ENCODE data around the gene ZNF787.
"Not testable (repeated sequence)": the region's sequence is repeated elsewhere in the genome, so short reads cannot be mapped to it uniquely, and the experiment has no call there.

Gene ZNF787

GRCh38 chr19:56099638-56100539, 21.2 kb downstream of the ZNF787 start:
- ATAC-seq: no peak
- TF ChIP-seq ISL1 (CRISPR knock-in tag; IDR thresholded peaks at IDR 0.05): no peak
- no peak for TF ChIP-seq TCF4 (CRISPR knock-in tag; IDR thresholded peaks at IDR 0.05; ENCODE audit: borderline replicate concordance)
- TF ChIP-seq BACH2 (CRISPR knock-in tag; IDR thresholded peaks at IDR 0.05; ENCODE audit: borderline replicate concordance): no peak
- TF ChIP-seq ZNF70 (CRISPR knock-in tag; IDR thresholded peaks at IDR 0.05): no peak
- TF ChIP-seq GLIS3 (CRISPR knock-in tag; IDR thresholded peaks at IDR 0.05): no peak
- no peak for TF ChIP-seq TSHZ2 (CRISPR knock-in tag; IDR thresholded peaks at IDR 0.05)
- no peak for TF ChIP-seq ZFP30 (CRISPR knock-in tag; IDR thresholded peaks at IDR 0.05)
- no peak for TF ChIP-seq RARB (CRISPR knock-in tag; IDR thresholded peaks at IDR 0.05)
- TF ChIP-seq SNAI2 (CRISPR knock-in tag; IDR thresholded peaks at IDR 0.05): no peak
- TF ChIP-seq, protein P1, sequence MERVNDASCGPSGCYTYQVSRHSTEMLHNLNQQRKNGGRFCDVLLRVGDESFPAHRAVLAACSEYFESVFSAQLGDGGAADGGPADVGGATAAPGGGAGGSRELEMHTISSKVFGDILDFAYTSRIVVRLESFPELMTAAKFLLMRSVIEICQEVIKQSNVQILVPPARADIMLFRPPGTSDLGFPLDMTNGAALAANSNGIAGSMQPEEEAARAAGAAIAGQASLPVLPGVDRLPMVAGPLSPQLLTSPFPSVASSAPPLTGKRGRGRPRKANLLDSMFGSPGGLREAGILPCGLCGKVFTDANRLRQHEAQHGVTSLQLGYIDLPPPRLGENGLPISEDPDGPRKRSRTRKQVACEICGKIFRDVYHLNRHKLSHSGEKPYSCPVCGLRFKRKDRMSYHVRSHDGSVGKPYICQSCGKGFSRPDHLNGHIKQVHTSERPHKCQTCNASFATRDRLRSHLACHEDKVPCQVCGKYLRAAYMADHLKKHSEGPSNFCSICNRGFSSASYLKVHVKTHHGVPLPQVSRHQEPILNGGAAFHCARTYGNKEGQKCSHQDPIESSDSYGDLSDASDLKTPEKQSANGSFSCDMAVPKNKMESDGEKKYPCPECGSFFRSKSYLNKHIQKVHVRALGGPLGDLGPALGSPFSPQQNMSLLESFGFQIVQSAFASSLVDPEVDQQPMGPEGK (CRISPR knock-in tag; IDR thresholded peaks at IDR 0.05; ENCODE audit: borderline replicate concordance): no peak
- no peak for TF ChIP-seq CSRNP3 (CRISPR knock-in tag; IDR thresholded peaks at IDR 0.05)
- no peak for TF ChIP-seq PPARA (CRISPR knock-in tag; IDR thresholded peaks at IDR 0.05; ENCODE audit: borderline replicate concordance)

DNA sequence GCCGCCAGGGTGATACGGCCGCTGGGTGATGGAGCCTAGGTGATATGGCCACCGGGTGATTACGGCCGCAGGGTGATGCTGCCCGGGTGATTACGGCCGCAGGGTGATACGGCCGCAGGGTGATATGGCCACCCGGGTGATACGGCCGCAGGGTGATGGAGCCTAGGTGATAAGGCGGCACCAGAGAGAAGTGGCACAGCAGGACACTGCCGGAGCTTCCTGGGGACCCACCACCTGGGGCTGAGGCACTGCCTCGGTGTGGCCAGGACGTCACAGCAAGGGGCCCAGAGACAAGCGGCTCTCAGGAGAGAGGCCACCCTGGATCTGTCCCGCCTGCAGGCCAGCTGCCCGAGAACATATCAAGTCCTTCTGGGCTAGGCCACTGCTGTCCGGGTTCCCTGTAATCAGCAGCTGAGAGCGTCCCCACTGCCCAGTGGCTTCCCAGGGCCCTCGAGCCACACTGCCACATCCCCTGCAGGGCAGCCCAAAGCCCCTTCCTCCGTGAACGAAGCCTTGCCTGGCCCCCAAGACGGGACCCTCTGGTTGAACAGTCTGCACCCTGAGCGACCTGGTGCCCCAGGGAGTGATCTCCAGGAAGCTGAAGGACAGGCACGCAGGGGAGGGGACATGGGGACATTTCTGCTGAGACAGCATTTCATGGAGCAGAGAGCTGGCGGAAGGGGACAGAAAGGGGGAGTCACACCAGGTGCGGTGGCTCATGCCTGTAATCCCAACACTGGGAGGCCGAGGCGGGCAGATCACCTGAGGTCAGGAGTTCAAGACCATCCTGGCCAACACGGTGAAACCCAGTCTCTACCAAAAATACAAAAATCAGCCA, 22.1 kb downstream of the ZNF787 start:
- no peak for ATAC-seq
- TF ChIP-seq ZC3H10 (CRISPR knock-in tag; IDR thresholded peaks at IDR 0.05) (no peak), TOX (CRISPR knock-in tag; IDR thresholded peaks at IDR 0.05; ENCODE audit: borderline replicate concordance) (no peak), TCF4 (CRISPR knock-in tag; IDR thresholded peaks at IDR 0.05; ENCODE audit: borderline replicate concordance) (no peak), ZFP3 (CRISPR knock-in tag; IDR thresholded peaks at IDR 0.05) (no peak)

GRCh38 chr19:56098237-56098636, 22.9 kb downstream of the ZNF787 start:
- not testable (repeated sequence) for ATAC-seq

GRCh38 chr19:56097776-56098175, 23.3 kb downstream of the ZNF787 start:
- no peak for ATAC-seq
- no peak for TF ChIP-seq ISL1 (CRISPR knock-in tag; IDR thresholded peaks at IDR 0.05)
- TF ChIP-seq ZFP3 (CRISPR knock-in tag; IDR thresholded peaks at IDR 0.05): no peak
- TF ChIP-seq ARNTL (CRISPR knock-in tag; IDR thresholded peaks at IDR 0.05; ENCODE audit: borderline replicate concordance, low read depth): no peak
- TF ChIP-seq ZNF70 (CRISPR knock-in tag; IDR thresholded peaks at IDR 0.05): no peak
- no peak for TF ChIP-seq ZC3H10 (CRISPR knock-in tag; IDR thresholded peaks at IDR 0.05)
- TF ChIP-seq PPARA (CRISPR knock-in tag; IDR thresholded peaks at IDR 0.05; ENCODE audit: borderline replicate concordance): no peak
- TF ChIP-seq GLIS3 (CRISPR knock-in tag; IDR thresholded peaks at IDR 0.05): no peak
- TF ChIP-seq ZFP30 (CRISPR knock-in tag; IDR thresholded peaks at IDR 0.05): no peak
- TF ChIP-seq, protein P2, sequence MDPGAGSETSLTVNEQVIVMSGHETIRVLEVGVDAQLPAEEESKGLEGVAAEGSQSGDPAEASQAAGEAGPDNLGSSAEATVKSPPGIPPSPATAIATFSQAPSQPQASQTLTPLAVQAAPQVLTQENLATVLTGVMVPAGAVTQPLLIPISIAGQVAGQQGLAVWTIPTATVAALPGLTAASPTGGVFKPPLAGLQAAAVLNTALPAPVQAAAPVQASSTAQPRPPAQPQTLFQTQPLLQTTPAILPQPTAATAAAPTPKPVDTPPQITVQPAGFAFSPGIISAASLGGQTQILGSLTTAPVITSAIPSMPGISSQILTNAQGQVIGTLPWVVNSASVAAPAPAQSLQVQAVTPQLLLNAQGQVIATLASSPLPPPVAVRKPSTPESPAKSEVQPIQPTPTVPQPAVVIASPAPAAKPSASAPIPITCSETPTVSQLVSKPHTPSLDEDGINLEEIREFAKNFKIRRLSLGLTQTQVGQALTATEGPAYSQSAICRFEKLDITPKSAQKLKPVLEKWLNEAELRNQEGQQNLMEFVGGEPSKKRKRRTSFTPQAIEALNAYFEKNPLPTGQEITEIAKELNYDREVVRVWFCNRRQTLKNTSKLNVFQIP (CRISPR knock-in tag; IDR thresholded peaks at IDR 0.05; ENCODE audit: borderline replicate concordance, low read depth): no peak
- no peak for TF ChIP-seq TCF4 (CRISPR knock-in tag; IDR thresholded peaks at IDR 0.05; ENCODE audit: borderline replicate concordance)
- no peak for TF ChIP-seq ZNF565 (CRISPR knock-in tag; conservative IDR thresholded peaks at IDR 0.05; ENCODE audit: low read depth)
- TF ChIP-seq RARB (CRISPR knock-in tag; IDR thresholded peaks at IDR 0.05): no peak
- no peak for TF ChIP-seq TOX (CRISPR knock-in tag; IDR thresholded peaks at IDR 0.05; ENCODE audit: borderline replicate concordance)
- TF ChIP-seq CREB5 (CRISPR knock-in tag; IDR thresholded peaks at IDR 0.05; ENCODE audit: low read depth): no peak
- TF ChIP-seq CSRNP3 (CRISPR knock-in tag; IDR thresholded peaks at IDR 0.05): no peak
- TF ChIP-seq ESRRG (CRISPR knock-in tag; IDR thresholded peaks at IDR 0.05): no peak

All from SK-N-SH treated with all-trans-retinoic acid at 6 μM for 48 hours (cell line).